ENCODE results near the gene PIEZO2. TPM values are rescaled to one million over a fixed set of nuclear protein-coding genes. Genes with fewer than 3 reads are reported as not detected.

The PIEZO2 gene
- total RNA-seq, 2 experiments from 2014 or later: not detected

- Mint-ChIP-seq H3K9me3 (ENCODE audit: low read depth) (no peaks in the 10 kb centered on the region), H3K27ac (no peak overlapping the region), H3K4me1 (no peaks in the 10 kb centered on the region), H3K27me3 (no peaks in the 10 kb centered on the region), H3K36me3 (no peaks in the 10 kb centered on the region), H3K4me3 (no peak overlapping the region)
- CTCF ChIA-PET: no interaction called here
- DNase-seq (no peak), ATAC-seq (no peak)
Observed at GRCh38 chr18:10739152-10739551, 410.2 kb downstream of the PIEZO2 start.

GRCh38 chr18:10736984-10737383 is 412.4 kb downstream of the PIEZO2 start:
- H3K36me3 Mint-ChIP-seq: no peaks in the 10 kb centered on the region

GRCh38 chr18:10732990-10733389 is 416.4 kb downstream of the PIEZO2 start:
- Mint-ChIP-seq H3K36me3 (no peaks in the 10 kb centered on the region), H3K9me3 (ENCODE audit: low read depth) (no peaks in the 10 kb centered on the region)

More at GRCh38 chr18:10736984-10737383, 412.4 kb downstream of the PIEZO2 start:
- CTCF ChIA-PET: no interaction called here
- no peak overlapping the region for H3K27ac Mint-ChIP-seq
- peaks cover 4% of the 10 kb centered on the region for H3K27me3 Mint-ChIP-seq
- no peak overlapping the region for H3K4me3 Mint-ChIP-seq
- DNase-seq (no peak), ATAC-seq (no peak)
- no peaks in the 10 kb centered on the region for H3K9me3 Mint-ChIP-seq (ENCODE audit: low read depth)
- H3K4me1 Mint-ChIP-seq: no peaks in the 10 kb centered on the region

GRCh38 chr18:10727477-10727876 is 421.9 kb downstream of the PIEZO2 start:
- Mint-ChIP-seq H3K4me1 (no peaks in the 10 kb centered on the region), H3K27me3 (peaks cover 9% of the 10 kb centered on the region), H3K27ac (no peak overlapping the region), H3K4me3 (no peak overlapping the region), H3K36me3 (no peaks in the 10 kb centered on the region), H3K9me3 (ENCODE audit: low read depth) (no peaks in the 10 kb centered on the region)
- DNase-seq (no peak), ATAC-seq (no peak)
- CTCF ChIA-PET: no interaction called here

More at GRCh38 chr18:10732990-10733389, 416.4 kb downstream of the PIEZO2 start:
- CTCF ChIA-PET: no interaction called here
- peaks cover 4% of the 10 kb centered on the region for H3K27me3 Mint-ChIP-seq
- DNase-seq: no peak
- H3K4me1 Mint-ChIP-seq: no peaks in the 10 kb centered on the region
- H3K4me3 Mint-ChIP-seq: no peak overlapping the region
- H3K27ac Mint-ChIP-seq: no peak overlapping the region
- no peak for ATAC-seq

- Mint-ChIP-seq H3K9me3 (ENCODE audit: low read depth) (no peaks in the 10 kb centered on the region), H3K4me1 (no peaks in the 10 kb centered on the region), H3K4me3 (no peak overlapping the region), H3K36me3 (no peaks in the 10 kb centered on the region), H3K27me3 (peaks cover 9% of the 10 kb centered on the region), H3K27ac (no peak overlapping the region)
- CTCF ChIA-PET: no interaction called here
- ATAC-seq: no peak
- no peak for DNase-seq
Observed at GRCh38 chr18:10726198-10727068, 422.9 kb downstream of the PIEZO2 start.

- CTCF ChIA-PET: no interaction called here
- Mint-ChIP-seq H3K9me3 (ENCODE audit: low read depth) (no peaks in the 10 kb centered on the region), H3K27me3 (peaks cover 9% of the 10 kb centered on the region), H3K4me3 (no peak overlapping the region), H3K4me1 (no peaks in the 10 kb centered on the region), H3K27ac (no peak overlapping the region), H3K36me3 (no peaks in the 10 kb centered on the region)
- ATAC-seq (no peak), DNase-seq (no peak)
Observed at GRCh38 chr18:10724666-10725065, 424.7 kb downstream of the PIEZO2 start.

GRCh38 chr18:10723496-10723895 is 425.9 kb downstream of the PIEZO2 start:
- H3K4me1 Mint-ChIP-seq: no peaks in the 10 kb centered on the region
- H3K27ac Mint-ChIP-seq: no peak overlapping the region
- H3K4me3 Mint-ChIP-seq: no peak overlapping the region
- CTCF ChIA-PET: no interaction called here
- no peak for DNase-seq
- ATAC-seq: no peak
- H3K36me3 Mint-ChIP-seq: no peaks in the 10 kb centered on the region
- peaks cover 9% of the 10 kb centered on the region for H3K27me3 Mint-ChIP-seq
- H3K9me3 Mint-ChIP-seq (ENCODE audit: low read depth): no peaks in the 10 kb centered on the region

GRCh38 chr18:10718809-10719208 is 430.6 kb downstream of the PIEZO2 start:
- Mint-ChIP-seq H3K9me3 (ENCODE audit: low read depth) (no peaks in the 10 kb centered on the region), H3K27ac (no peak overlapping the region), H3K27me3 (no peaks in the 10 kb centered on the region), H3K4me1 (no peaks in the 10 kb centered on the region), H3K36me3 (no peaks in the 10 kb centered on the region), H3K4me3 (no peak overlapping the region)
- DNase-seq (no peak), ATAC-seq (no peak)
- CTCF ChIA-PET: no interaction called here

- peaks cover 4% of the 10 kb centered on the region for H3K27me3 Mint-ChIP-seq
- DNase-seq (no peak), ATAC-seq (no peak)
- H3K4me1 Mint-ChIP-seq: no peaks in the 10 kb centered on the region
- no peak overlapping the region for H3K27ac Mint-ChIP-seq
- H3K9me3 Mint-ChIP-seq (ENCODE audit: low read depth): no peaks in the 10 kb centered on the region
- CTCF ChIA-PET: no interaction called here
- no peaks in the 10 kb centered on the region for H3K36me3 Mint-ChIP-seq
- no peak overlapping the region for H3K4me3 Mint-ChIP-seq
Observed at GRCh38 chr18:10715791-10716190, 433.6 kb downstream of the PIEZO2 start.

- Mint-ChIP-seq H3K9me3 (ENCODE audit: low read depth) (no peaks in the 10 kb centered on the region), H3K4me1 (no peaks in the 10 kb centered on the region), H3K27me3 (peaks cover 4% of the 10 kb centered on the region), H3K36me3 (no peaks in the 10 kb centered on the region), H3K4me3 (no peak overlapping the region), H3K27ac (no peak overlapping the region)
- ATAC-seq (no peak), DNase-seq (no peak)
- CTCF ChIA-PET: no interaction called here
Observed at GRCh38 chr18:10713409-10713808, 436.0 kb downstream of the PIEZO2 start.

- CTCF ChIA-PET: no interaction called here
- DNase-seq (no peak), ATAC-seq (no peak)
- Mint-ChIP-seq H3K9me3 (ENCODE audit: low read depth) (no peaks in the 10 kb centered on the region), H3K27ac (no peak overlapping the region), H3K27me3 (peaks cover 4% of the 10 kb centered on the region), H3K4me3 (no peak overlapping the region), H3K36me3 (no peaks in the 10 kb centered on the region), H3K4me1 (no peaks in the 10 kb centered on the region)
Observed at GRCh38 chr18:10707294-10707693, 442.1 kb downstream of the PIEZO2 start.

GRCh38 chr18:10705786-10706185 is 443.6 kb downstream of the PIEZO2 start:
- CTCF ChIA-PET: no interaction called here
- Mint-ChIP-seq H3K27me3 (no peaks in the 10 kb centered on the region), H3K36me3 (no peaks in the 10 kb centered on the region), H3K4me1 (no peaks in the 10 kb centered on the region), H3K9me3 (ENCODE audit: low read depth) (no peaks in the 10 kb centered on the region), H3K27ac (no peak overlapping the region), H3K4me3 (no peak overlapping the region)
- ATAC-seq: no peak
- DNase-seq: no peak

- Mint-ChIP-seq H3K36me3 (no peaks in the 10 kb centered on the region), H3K9me3 (ENCODE audit: low read depth) (no peaks in the 10 kb centered on the region), H3K27me3 (no peaks in the 10 kb centered on the region), H3K4me3 (no peak overlapping the region), H3K27ac (no peak overlapping the region), H3K4me1 (no peaks in the 10 kb centered on the region)
- no peak for ATAC-seq
- DNase-seq: no peak
- CTCF ChIA-PET: no interaction called here
Observed at GRCh38 chr18:10705291-10705690, 444.1 kb downstream of the PIEZO2 start.

GRCh38 chr18:10702206-10702605 is 447.2 kb downstream of the PIEZO2 start:
- Mint-ChIP-seq H3K27me3 (no peaks in the 10 kb centered on the region), H3K9me3 (ENCODE audit: low read depth) (no peaks in the 10 kb centered on the region), H3K4me3 (no peak overlapping the region), H3K36me3 (no peaks in the 10 kb centered on the region), H3K27ac (no peak overlapping the region), H3K4me1 (no peaks in the 10 kb centered on the region)
- no peak for ATAC-seq
- CTCF ChIA-PET: no interaction called here
- no peak for DNase-seq
